Measurements from ENCODE around the gene MLLT3.

DNA sequence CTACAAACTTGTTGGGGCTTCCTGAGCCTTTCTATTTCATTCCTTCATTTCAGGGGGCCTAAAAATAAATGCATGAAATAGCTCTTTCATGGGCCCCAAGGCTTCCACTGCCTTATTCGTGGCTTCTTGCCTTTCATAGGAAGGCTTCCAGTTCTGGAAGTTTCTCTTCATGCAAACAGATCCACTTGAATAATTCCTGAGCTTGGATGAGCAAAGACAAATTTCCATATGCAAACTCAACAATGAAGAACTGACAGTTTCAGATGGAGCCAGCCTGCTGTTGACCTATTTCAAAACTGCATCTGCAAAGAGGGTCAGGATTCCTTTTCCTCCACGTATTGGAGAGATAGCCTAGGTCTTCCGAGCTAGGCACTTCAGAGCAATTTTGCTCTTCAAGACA is 142.1 kb downstream of the MLLT3 start:
- TF ChIP-seq, protein P1, sequence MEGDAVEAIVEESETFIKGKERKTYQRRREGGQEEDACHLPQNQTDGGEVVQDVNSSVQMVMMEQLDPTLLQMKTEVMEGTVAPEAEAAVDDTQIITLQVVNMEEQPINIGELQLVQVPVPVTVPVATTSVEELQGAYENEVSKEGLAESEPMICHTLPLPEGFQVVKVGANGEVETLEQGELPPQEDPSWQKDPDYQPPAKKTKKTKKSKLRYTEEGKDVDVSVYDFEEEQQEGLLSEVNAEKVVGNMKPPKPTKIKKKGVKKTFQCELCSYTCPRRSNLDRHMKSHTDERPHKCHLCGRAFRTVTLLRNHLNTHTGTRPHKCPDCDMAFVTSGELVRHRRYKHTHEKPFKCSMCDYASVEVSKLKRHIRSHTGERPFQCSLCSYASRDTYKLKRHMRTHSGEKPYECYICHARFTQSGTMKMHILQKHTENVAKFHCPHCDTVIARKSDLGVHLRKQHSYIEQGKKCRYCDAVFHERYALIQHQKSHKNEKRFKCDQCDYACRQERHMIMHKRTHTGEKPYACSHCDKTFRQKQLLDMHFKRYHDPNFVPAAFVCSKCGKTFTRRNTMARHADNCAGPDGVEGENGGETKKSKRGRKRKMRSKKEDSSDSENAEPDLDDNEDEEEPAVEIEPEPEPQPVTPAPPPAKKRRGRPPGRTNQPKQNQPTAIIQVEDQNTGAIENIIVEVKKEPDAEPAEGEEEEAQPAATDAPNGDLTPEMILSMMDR (IDR thresholded peaks at IDR 0.05; ENCODE audit: poor library complexity), result no peak
- TF ChIP-seq EZH2phosphoT487 (IDR thresholded peaks at IDR 0.05; ENCODE audit: low read depth, severe bottlenecking, unreplicated experiment), result no peak
- TF ChIP-seq EZH2 (IDR thresholded peaks at IDR 0.05; ENCODE audit: borderline replicate concordance), result no peak
